Adipose tissue (tissue), 3 donors: ENCODE data around the gene NIM1K. TPM values are rescaled to one million over a fixed set of nuclear protein-coding genes. Genes with fewer than 3 reads are reported as not detected.

Experiments
- H3K27ac ChIP-seq: one replicate; pipeline ENCODE4 v1.5.1; 2013; ENCODE audit warnings: low read depth, low read length
- WGBS, 3 donors: extraction: QIAGEN DNeasy Blood & Tissue Kit; methylation state at CpG; one replicate each; pipeline ENCODE4 v1.1.7; 2013; 5-methylcytosine and 5-hydroxymethylcytosine counted together
- polyA plus RNA-seq, 3 donors: library from polyadenylated mRNA; stranded (reverse); fragments of 200-250 nt; gene quantifications; one replicate each; pipeline ENCODE4 v1.2.3, GENCODE V29; 2013
- donor health status: healthy with polysubstance abuse.
- donor health status: Bipolar disorder and iron deficiency.
- donor health status: healthy.

NIM1K gene
- polyA plus RNA-seq, 3 donors: 0.20 to 0.34 (median 0.33) TPM

GRCh38 chr5:43215073-43215631, 23.1 kb downstream of the NIM1K start:
- 75 to 90% (median 77%) methylated on average over 11 of the region's 11 CpGs for WGBS, 3 donors
- no peak overlapping the region for H3K27ac ChIP-seq

DNA sequence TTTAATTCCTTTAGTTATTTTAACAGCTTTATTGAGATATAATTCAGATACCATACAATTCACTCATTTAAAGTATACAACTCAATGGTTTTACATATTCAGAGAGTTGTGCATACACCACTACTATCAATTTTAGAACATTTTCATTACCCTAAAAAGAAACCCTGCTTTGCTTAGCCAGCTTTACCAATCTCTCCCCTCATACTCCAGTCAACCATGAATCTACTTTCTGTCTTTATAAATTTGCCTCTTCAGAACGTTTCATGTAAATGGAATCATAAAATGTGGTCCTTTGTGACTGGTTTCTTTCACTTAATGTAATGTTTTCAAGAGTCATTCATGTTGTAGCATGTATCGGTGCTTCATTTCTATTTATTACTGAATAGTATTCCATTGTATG, 24.9 kb downstream of the NIM1K start:
- no peak overlapping the region for H3K27ac ChIP-seq
- 77 to 81% (median 78%) methylated on average over 2 of the region's 2 CpGs for WGBS, 3 donors

DNA sequence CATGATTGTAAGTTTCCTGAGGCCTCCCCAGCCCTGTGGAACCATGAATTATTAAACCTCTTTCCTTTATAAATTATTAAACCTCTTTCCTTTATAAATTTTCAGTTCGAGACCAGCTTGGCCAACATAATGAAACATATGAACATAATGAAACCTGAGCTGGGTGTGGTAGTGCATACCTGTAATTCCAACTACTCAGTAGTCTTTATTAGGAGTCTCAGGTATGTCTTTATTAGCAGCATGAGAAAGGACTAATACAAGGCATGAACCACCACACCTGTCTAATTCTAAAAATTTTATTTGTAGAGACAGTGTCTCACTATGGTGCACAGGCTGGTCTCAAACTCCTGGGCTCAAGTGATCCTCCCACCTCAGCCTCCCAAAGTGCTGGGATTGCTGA, 27.1 kb downstream of the NIM1K start:
- H3K27ac ChIP-seq: no peak overlapping the region
- 84 to 93% (median 86%) methylated on average over 1 of the region's 1 CpG for WGBS, 3 donors

DNA sequence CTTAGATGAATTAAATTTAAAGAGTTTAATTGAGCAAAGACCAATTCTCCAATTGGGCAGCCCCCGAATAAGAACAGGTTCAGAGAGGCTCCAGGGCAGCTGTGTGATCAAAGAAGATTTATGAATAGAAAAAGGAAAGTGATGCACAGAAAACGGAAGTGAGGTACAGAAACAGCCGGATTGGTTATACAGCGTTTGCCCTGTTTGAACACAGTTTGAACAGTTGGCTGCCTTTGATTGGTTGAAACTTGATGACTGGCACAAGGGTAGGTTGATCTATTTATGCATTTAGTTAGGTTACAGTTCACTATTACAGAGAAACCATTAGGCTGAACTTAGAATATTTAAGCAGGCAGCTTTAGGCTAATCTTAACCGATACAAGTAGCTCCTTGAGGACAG, 29.5 kb downstream of the NIM1K start:
- 87 to 91% (median 88%) methylated on average over 5 of the region's 5 CpGs for WGBS, 3 donors
- H3K27ac ChIP-seq: no peak overlapping the region

DNA sequence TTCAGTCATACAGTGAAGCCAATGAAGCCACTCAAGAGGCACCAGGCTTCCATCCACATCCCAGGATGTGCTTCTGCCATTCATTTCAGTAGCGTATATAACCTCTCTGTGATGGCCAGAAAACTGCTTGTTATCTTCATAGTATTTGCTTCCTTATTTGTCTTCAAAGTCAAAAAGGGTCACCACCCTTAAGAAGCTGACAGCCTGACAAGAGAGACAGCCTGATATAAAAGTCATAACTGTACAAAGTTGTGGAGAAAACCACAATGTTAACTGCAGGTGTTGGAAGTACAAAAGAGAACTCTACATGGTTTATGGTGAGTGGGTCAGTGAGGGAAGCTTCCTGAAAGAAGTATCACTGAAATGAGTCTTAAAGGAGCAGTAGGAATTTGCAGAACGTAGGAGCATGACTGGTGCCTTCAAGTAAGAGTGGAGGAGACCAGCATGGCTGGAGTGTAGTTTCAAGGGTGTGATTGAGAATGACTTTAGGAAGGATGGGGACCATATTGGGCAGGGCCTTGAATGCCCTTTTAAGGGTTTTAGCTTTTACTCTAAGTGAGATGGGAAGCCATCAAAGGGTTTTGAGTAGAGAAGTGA, 33.7 kb downstream of the NIM1K start:
- no peak overlapping the region for H3K27ac ChIP-seq
- WGBS, 3 donors: 69 to 74% (median 72%) methylated on average over 2 of the region's 2 CpGs

DNA sequence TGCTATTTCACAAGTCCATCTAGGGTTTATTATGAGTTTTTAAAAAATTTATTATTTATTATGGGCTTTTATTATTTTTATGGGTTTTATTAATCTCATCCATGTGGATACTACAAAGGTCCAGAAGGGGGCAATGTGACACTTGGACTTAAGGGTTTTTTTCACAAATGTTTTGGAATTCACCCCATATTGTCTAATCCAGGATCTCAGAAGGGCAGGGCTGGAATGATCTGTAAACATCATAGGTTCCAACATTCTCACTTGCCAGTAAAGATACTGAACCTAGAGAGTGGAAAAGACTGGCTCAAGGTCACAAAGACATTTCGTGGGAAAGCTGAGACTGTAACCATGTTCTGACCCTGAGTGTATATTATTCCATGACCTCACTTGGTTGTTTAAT, 35.6 kb downstream of the NIM1K start:
- H3K27ac ChIP-seq: no peak overlapping the region
- 32 to 63% (median 57%) methylated on average over 1 of the region's 1 CpG for WGBS, 3 donors

- WGBS, 3 donors: 88 to 94% (median 91%) methylated on average over 3 of the region's 3 CpGs
- no peak overlapping the region for H3K27ac ChIP-seq
These were observed 38.7 kb downstream of the NIM1K start for GRCh38 chr5:43230707-43231106.

- WGBS, 3 donors: 29 to 57% (median 53%) methylated on average over 3 of the region's 3 CpGs
- H3K27ac ChIP-seq: no peak overlapping the region
These were observed 40.0 kb downstream of the NIM1K start for GRCh38 chr5:43231977-43232376.

GRCh38 chr5:43232943-43233833, 41.2 kb downstream of the NIM1K start:
- WGBS, 3 donors: 81 to 92% (median 87%) methylated on average over 15 of the region's 15 CpGs
- H3K27ac ChIP-seq: no peak overlapping the region

DNA sequence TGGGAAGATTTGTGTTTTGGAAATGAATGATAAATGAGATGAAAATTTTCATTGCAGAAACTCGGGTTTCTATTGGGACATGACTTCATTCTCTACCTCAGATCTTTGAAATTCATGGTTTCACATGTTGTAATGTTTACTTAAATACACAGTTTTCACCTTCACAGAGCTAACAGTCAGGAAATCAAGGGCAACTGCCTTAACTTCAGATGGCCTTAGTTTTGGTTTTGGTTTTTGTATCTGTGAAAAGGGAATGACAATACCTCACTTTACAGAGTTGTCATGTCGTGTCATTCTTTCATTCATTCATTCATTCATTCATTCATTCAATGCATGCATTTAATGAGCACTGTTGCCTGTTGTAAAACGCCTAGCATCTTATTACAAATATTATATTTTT, 41.9 kb downstream of the NIM1K start:
- H3K27ac ChIP-seq: no peak overlapping the region
- WGBS, 3 donors: 50 to 67% (median 65%) methylated on average over 3 of the region's 3 CpGs

GRCh38 chr5:43236653-43237355, 44.8 kb downstream of the NIM1K start:
- no peak overlapping the region for H3K27ac ChIP-seq
- WGBS, 3 donors: 76 to 84% (median 76%) methylated on average over 5 of the region's 5 CpGs

DNA sequence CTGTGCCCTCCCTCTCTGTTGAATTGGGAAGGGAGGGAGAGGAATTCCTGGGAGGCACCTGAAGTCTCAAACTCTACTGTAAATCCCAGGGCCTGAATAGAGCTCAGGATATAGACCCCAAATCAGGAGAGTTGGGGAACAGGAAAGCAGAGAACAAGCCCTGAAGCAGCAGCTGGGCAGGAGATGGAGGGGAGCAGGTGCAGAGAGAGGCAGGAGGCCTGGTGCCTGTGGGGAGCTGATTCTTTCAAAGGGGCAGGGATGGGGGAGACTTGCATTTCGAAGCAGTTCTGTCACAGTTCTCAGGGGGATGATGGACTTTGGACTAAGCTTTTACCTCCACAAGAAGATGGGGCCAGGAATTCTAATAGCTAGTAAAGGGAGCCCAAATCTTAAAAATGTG, 50.2 kb downstream of the NIM1K start:
- WGBS, 3 donors: 60 to 76% (median 61%) methylated on average over 1 of the region's 1 CpG
- no peak overlapping the region for H3K27ac ChIP-seq

- no peak overlapping the region for H3K27ac ChIP-seq
These were observed 51.2 kb downstream of the NIM1K start for GRCh38 chr5:43243270-43243669.

DNA sequence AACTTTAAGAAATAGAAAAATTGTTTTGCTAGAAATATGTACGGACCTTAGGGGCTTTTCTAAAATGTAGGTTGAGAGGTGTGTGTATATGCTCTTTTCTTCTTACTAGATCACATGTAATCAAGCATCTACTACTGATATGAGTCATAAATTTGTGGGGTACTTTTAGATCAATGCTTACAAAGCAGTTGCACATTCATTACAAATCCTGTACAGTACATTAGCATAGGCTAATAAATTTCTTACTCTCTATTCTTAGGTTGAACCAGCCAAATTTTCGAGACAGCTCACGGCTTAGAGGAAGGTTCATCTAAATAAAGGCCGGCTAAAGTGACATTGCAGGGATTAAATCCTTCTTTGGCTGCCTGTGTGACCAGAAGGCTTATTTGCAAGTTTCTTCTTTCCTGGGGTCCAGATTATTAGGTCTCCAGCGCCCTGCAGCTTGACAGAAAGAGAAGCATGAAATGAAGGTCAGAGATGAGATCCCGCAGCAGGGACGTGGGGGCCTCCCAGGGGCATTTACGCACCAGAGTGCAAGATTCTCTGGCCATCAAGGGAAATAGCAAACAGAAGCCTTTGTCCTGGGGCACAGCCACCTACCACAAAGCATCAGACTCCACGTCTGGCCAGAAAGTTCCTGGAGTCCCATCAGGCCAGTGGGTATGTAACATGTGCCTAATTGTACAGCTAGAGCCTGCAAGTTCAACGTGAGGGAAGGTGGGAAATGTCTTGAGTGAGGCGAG, 53.0 kb downstream of the NIM1K start:
- no peak overlapping the region for H3K27ac ChIP-seq
- WGBS, 3 donors: 67 to 73% (median 71%) methylated on average over 11 of the region's 11 CpGs

DNA sequence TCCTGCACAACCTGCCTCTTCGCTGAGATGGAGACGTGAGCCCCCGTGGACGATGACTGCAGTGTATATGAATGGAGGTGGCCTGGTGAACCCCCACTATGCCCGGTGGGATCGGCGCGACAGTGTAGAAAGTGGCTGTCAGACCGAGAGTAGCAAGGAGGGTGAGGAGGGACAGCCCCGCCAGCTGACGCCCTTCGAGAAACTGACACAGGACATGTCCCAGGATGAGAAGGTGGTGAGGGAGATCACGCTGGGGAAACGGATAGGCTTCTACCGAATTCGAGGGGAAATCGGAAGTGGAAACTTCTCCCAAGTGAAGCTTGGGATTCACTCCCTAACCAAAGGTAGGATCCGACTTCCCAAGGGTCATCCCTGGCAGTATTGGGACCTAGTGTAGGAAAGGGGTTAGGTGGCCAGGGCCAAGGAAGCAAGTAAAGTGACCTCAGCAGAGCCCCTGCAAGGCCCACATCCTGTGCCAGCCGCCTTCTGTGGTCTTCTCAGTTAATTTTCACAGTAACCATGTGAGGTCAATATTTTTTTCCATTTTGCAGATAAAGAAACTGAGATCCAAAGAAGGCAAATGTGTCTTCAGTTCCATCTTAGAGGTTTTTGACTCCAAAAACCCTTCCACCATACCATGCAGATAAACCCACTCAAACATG, 53.8 kb downstream of the NIM1K start:
- no peak overlapping the region for H3K27ac ChIP-seq
- WGBS, 3 donors: 88 to 96% (median 93%) methylated on average over 19 of the region's 19 CpGs

GRCh38 chr5:43251754-43252153, 59.7 kb downstream of the NIM1K start:
- H3K27ac ChIP-seq: no peak overlapping the region
- WGBS, 3 donors: 78 to 87% (median 86%) methylated on average over 5 of the region's 5 CpGs

- H3K27ac ChIP-seq: no peak overlapping the region
- WGBS, 3 donors: 80 to 91% (median 80%) methylated on average over 2 of the region's 2 CpGs
These were observed 63.7 kb downstream of the NIM1K start for GRCh38 chr5:43255704-43256103.
